ENCODE results near the gene SLC44A1.
"Not testable (repeated sequence)": the region's sequence is repeated elsewhere in the genome, so short reads cannot be mapped to it uniquely, and the experiment has no call there.

The SLC44A1 gene

DNA sequence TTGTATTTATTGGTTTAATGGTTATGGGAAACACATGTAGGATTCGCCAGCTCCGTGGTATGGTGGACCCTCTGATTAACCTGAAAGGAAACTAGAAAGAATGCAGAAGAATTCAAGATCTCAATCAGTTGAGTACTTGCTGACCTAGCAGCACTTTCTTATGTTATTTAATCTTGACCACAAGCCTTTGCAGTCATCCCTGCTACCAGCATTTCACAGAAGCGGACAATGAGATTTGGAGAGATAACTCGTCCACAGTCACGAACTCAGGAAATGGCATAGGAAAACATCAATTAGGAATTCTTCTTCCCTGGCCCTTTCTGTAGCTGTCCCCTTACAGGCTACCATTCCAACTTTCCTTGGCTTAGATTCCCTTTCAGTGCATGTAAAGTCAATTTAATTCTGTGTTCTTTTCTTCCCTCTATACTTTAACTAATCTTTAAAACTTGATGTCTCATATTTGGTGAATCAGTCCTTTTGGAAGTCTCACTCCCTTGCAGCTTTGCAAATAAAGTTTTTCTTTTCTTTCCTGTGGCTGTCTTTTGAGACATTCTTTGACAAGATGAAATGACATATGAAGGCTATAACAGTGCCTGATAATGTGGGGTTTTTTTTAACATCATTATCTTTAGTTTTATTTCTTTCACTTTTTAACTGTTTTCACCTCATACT is 1.3 kb upstream of the SLC44A1 start:
- no peak for DNase-seq

GRCh38 chr9:105244734-105245028 is 230 bp downstream of the SLC44A1 start:
- DNase-seq = no peak

DNA sequence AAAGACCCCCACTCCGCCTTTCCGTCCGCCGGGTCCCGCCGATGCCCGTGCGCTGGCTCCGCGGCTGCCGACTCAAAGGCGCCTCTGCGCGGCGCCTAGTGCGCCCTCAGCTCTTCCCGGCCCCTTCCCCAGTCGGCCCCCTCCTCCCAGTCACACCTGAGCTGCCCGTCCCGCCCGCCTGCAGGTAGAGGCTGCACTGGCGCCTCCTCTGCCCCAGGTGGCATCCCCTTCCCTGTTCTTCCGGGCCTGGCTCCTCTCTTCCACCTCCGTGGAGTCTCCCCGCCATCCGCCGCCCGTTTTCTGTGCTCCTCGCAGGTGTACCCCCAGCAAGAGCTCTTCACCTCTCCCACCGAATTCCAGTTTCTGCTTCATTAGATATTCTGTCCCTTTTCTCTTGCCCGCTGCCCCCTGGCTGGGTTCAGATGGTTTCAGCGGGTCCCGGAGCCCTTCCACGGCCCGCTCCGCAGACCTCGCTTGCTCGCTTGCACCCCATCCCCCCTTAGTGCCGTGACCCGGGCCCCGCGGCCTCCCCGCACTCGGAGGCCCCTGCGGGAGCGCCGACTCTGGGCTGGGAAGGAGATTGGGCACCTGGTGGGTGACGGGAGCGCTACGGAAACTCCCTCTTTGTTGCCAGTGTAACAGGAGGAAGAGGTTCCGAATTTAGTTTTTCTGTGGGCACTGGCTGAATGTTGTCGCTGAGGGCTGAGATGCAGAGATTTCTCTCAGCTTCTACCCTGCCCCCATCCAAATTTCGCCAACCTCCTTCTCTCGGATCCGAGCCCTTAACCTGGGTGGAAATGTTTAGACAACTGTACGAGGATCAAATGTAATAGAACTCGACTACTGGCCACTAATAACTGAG is 809 bp downstream of the SLC44A1 start:
- peak; percentile 44 for DNase-seq

DNA sequence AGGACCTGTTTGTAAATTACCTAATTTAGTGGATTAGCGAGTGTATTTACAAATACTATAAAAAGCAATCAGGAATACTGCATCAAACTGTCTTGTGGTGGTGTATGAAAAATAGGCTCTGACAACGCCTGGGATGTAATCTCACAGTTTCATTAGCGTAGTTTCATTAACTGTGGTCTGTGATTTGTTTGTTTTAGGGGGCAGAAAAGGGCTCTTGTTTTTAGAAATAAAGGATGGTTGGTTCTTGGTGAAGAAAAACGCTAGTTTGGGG is 1.4 kb downstream of the SLC44A1 start:
- no peak for DNase-seq

- no peak for DNase-seq
Observed at GRCh38 chr9:105246656-105247173, 2.3 kb downstream of the SLC44A1 start.

GRCh38 chr9:105248691-105249090 is 4.2 kb downstream of the SLC44A1 start:
- no peak for DNase-seq

- no peak for DNase-seq
Observed at GRCh38 chr9:105251133-105251532, 6.7 kb downstream of the SLC44A1 start.

- DNase-seq = no peak
Observed at GRCh38 chr9:105251733-105252404, 7.4 kb downstream of the SLC44A1 start.

DNA sequence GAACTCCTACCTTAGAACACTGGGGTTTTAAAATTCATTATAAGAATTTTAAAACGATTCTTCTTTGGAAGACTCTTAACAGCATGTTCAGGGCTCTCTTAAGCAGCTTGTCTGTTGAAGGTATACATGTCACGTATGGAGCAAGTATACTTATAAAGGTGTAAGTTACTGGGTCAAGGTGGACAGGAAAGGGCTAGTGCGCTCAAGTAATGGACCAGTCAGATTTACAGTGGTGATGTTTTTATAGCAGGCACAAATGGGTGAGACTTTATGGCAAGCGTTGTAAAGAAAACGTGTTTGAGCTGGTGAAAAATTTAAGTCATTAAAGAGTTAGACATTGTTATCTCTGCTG is 7.9 kb downstream of the SLC44A1 start:
- DNase-seq = no peak

DNA sequence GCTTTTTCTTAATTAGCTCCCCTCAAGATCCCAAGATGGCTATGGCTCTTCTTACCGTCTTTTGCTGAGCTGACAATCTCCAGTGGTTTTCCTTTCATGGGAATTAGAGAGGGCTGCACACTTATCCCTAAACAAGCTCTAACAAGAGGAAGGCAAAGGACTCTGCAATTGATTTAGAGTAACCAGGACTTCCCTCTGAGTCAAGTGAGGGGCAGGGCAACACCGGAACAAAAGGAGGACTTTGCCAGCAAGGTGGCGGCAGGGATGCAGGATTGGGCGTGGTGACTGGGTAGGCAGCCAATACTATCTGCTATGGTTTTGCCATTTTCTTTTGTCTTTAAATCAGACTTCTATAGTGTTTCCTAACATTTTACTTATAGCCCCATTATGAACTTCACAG is 9.8 kb downstream of the SLC44A1 start:
- no peak for DNase-seq

- DNase-seq = no peak
Observed at GRCh38 chr9:105255421-105255820, 11.0 kb downstream of the SLC44A1 start.

GRCh38 chr9:105256569-105256968 is 12.1 kb downstream of the SLC44A1 start:
- not testable (repeated sequence) for DNase-seq

GRCh38 chr9:105257809-105258208 is 13.4 kb downstream of the SLC44A1 start:
- DNase-seq = no peak

DNA sequence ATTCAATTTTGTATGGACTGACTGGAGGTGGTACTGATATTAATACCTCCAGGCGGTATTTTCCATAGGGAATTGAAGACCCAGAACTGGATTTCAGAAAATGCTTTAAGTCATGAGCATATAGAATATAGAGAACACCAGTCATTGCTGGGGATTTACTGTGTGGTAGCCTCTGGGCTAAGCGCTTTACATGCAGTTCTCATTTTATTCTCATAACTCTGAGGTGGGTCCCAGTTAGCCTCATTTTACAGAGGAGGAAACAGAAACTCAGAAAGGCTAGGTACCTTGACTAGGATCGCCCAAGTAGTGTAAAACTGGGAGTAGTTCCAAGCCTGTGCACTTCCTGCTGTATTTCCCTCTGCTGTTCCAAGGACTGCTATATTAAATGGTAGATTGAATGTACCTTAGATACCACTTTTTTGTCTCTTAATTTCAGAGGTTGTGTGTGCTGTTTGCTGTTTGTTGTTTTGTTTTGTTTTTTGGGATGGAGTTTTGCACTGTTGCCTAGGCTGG is 13.8 kb downstream of the SLC44A1 start:
- no peak for DNase-seq

DNA sequence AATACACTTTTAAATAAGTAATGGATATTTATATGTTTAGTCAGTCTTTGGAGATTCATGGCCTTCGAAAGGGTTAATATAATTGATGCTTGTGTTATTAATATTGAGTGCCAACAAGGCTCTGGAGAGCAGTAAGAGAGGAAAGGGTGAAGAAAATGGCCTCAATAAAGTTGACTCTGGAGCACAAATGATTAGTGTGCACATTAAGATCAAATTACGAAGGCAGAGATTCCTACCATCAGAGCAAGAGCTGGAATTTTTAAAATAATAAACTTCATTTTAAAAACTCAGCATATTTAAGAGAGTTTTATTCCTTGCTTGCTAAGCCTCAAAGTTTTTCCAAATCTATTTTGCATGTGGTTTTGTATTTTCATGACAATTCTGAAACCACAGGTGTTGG is 14.8 kb downstream of the SLC44A1 start:
- DNase-seq = no peak

DNA sequence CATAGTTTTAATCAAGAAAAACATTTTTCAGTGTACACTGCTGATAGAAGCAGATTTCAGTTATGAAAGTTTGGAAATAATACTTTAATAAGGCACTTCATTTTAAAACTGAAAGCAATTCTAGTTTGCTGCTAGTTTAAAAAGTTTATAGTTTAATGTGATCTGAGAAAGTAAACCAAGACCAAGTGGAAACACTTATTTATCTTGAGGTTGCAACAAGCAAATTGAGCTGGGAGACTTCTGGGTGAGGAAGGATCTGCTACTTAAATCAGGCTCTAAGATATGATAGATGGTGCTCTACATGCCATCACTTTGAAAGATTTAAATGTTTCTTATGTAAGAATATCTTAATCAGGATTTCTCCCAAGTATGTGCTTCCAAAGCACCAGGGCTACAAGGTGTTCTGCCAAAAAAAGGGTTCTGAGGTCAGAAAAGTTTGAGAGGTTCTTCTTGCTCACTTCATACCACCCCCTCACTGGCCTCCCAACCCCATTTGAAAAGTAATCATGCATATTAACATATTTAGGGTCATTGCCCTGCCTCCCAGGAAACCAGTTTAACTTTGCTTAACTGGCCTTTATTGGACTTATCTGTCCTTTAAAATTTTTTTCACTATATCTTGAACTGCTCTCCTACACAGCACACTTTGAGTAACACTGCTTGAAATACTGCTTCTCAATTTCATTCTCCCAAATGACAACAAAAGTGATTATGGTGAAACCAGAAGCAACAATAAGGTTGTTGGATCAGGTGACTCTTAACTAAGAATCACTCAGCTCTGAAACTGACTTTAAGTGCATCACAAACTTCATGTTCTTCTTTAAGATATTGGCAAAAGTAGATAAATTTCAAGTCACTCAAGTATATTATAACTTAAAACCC is 15.5 kb downstream of the SLC44A1 start:
- no peak for DNase-seq

GRCh38 chr9:105262497-105262896 is 18.0 kb downstream of the SLC44A1 start:
- no peak for DNase-seq

GRCh38 chr9:105264380-105264779 is 19.9 kb downstream of the SLC44A1 start:
- peak; percentile 18 for DNase-seq

DNA sequence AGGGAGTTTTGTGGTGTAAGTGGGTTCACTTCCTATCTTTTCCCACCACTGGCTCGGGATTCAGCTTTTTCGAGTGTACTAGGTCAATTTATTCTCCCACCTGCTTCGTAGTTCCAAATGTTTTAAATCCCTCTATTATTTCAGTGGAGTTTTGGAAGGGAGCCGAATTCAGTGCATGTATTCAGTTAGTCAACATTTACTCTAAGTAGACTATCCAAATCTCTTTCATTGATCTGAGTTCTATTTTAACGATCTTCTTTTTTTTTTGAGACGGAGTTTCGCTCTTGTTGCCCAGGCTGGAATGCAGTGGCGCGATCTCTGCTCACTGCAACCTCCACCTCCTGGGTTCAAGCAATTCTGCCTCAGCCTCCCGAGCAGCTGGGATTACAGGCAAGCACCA is 23.8 kb downstream of the SLC44A1 start:
- DNase-seq = not testable (repeated sequence)

DNA sequence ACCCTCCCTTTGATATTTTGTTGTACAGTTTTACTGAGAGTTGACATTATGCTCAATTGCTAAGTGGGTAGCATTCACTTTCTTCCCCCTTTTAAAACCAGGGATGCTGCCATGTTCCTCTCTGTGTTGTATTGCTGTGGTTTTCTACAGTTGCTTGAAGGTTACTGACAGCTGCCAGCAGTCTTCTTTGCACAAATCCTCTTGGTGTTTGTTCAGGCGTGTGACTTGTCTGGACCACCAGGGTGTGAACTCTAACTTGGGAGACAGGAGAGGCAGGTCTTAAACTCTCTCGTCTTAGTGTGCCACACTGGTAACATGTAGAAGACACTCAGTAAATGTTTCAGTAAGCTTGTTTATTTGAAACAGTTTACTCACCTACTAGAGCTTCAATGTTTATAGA is 25.1 kb downstream of the SLC44A1 start:
- no peak for DNase-seq

- DNase-seq = no peak
Observed at GRCh38 chr9:105270711-105271110, 26.3 kb downstream of the SLC44A1 start.

GRCh38 chr9:105273731-105274130 is 29.3 kb downstream of the SLC44A1 start:
- no peak for DNase-seq

GRCh38 chr9:105275111-105275510 is 30.7 kb downstream of the SLC44A1 start:
- DNase-seq = no peak

Measured in NK-92 treated with Interleukin-12 subunit alpha and Interleukin-12 subunit beta, amount 100 ng/mL, for 24 hours (cell line).